G401.6 (cell line): ENCODE results near the gene MN1.

ENCODE experiments used
- FAIRE-seq: peaks from 2 replicates; lab custom pipeline; 2012; peaks lifted over from hg19 to GRCh38; lab: Jason Lieb, UNC

The MN1 gene

GRCh38 chr22:27711756-27712155 is 89.8 kb downstream of the MN1 start:
- no peak for FAIRE-seq

DNA sequence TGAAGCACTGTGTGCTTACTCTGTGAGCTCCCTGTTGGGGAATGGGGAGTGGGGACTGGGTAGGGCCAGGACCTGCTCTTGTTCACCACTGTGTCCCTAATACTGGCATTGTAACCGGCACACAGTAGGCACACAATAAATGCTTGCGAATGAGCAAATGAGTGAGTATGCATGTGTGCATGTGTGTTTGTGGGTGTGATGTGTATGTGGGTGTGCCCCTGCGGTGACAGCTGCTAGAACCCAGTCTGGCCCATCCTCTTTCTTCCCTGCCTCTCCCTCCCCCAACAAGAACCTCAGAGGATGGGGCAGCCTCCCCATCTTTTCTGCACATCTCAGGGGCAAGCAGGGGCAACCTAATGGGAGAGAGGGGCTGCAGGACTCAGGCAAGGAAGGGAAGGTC is 90.5 kb downstream of the MN1 start:
- no peak for FAIRE-seq

GRCh38 chr22:27709919-27710675 is 91.5 kb downstream of the MN1 start:
- no peak for FAIRE-seq

- FAIRE-seq, result no peak
These were observed 95.1 kb downstream of the MN1 start for GRCh38 chr22:27706489-27706888.

DNA sequence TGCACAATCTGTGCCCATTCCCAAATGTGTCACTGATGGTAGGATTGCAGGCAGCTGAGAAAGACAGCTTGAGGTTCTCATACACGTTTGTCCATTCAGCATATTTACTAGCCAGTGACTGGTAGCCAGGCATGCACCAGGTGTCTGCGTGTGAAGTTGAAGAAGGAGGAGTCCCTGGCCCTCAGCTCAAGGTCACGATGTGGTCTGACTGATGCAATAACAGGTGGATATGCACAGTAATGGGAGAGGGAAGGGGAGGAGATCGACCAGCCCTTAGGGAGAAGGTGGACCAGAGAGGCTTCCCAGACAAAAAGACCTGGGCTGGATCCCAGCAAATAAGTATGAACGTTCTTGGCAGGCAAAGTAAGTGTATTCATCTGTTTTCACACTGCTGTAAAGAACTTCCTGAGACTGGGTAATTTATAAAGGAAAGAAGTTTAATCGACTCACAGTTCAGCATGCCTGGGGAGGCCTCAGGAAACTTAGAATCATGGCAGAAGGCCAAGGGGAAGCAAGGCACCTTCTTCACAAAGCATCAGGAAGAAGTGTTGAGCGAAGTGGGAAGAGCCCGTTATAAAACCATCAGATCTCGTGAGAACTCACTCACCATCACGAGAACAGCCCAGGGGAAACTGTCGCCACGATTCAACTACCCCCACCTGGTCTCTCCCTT is 96.0 kb downstream of the MN1 start:
- no peak for FAIRE-seq

DNA sequence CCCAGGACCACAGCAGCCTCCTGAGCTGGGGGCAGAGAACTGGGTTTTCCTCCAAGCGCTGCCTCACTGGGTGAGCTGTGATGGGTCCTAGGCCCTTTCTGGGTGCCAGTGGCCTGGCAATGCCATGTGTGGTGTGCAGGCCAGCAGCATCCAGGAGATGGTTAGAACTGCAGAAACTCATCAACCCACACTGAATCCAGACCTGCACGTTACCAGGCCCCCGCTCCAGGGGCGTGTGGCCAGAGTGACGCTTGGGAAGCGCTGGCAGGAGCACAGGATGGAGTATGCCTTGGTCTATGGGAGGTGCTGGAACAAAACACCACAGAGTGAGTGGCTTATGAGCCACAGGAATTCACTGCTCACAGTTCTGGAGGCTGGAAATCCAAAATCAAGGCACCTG is 97.0 kb downstream of the MN1 start:
- FAIRE-seq, result no peak

DNA sequence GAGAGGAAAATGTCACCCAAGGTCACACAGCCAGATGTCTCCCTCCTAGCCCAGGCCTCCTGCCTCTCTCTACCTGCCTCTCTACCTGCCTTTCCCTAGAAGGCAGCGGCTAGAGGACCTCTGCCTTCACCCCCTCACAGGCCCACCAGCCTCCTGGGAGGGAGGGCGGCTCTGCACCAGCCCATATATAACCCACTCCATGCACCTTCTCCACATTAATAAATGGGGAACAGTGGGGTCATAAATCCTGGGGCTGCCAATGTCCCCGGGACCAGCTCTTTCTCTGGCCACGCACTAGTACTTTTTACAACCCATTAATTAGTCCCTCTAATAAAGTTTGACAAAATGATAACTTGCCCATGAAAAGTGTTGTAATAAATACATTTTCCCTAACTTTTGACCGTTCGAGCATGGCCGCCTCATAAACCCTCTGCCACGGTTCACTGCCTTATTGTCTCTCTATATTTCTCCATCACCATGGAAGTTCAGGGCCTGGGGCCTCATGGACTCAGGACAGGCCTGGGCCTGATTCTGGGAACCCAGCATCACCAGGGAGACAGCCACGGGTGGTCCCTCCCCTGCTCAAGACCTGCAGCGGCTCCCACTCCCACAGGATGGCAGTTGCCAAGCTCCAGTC is 102.1 kb downstream of the MN1 start:
- FAIRE-seq, result no peak

DNA sequence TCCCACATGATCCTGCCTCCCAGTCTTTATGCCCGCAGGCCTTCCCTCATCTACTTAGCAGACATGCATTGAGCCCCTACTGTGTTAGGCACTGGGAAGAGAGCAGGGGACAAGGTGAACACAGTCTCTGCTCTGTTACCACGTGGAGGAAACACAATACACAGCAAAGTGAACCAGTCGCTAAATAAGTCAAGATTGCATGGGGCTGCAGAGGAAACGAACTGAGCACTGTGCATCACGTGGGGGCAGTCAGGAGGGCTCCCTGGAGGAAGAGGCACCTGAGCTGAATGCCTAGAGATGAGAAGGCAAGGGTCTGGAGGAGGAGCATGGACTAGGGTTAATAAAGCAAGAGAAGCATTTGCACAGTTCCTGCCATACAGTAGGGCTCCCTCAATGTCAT is 102.7 kb downstream of the MN1 start:
- FAIRE-seq, result no peak
